Smooth muscle cell (in vitro differentiated cells): ENCODE data around the gene GBA2. TPM values are rescaled to one million over a fixed set of nuclear protein-coding genes. Genes with fewer than 3 reads are reported as not detected.
A peak's percentile ranks its signal among the peaks of the same experiment; 100 is the strongest.

Experiments used
- DNase-seq: peaks from one replicate; lab custom pipeline; 2025; ENCODE audit not compliant: unreplicated experiment; lab: John Stamatoyannopoulos, UW
- H2AFZ ChIP-seq: fragments of 200-600 bp; sonication (generic); 2 replicates; pipeline ENCODE4 v1.6.0; 2016; ENCODE audit warnings: antibody characterized with exemption, low read depth, mild to moderate bottlenecking
- H3F3A ChIP-seq: fragments of 200-600 bp; sonication (generic); 2 replicates; pipeline ENCODE4 v1.6.0; 2017; ENCODE audit warnings: antibody characterized with exemption, low read depth
- H3K27ac ChIP-seq: fragments of 200-600 bp; sonication (generic); 2 replicates; pipeline ENCODE4 v1.5.1; 2016; ENCODE audit warnings: low read depth, mild to moderate bottlenecking
- H3K27me3 ChIP-seq: fragments of 200-600 bp; sonication (generic); 2 replicates; pipeline ENCODE4 v1.6.1; 2016; ENCODE audit warnings: low read depth, mild to moderate bottlenecking
- H3K36me3 ChIP-seq: fragments of 200-600 bp; sonication (generic); 2 replicates; pipeline ENCODE4 v1.5.1; 2016; ENCODE audit warnings: low read depth
- H3K4me1 ChIP-seq: fragments of 200-600 bp; sonication (generic); 2 replicates; pipeline ENCODE4 v1.5.1; 2016; ENCODE audit warnings: low read depth
- H3K4me2 ChIP-seq: fragments of 200-600 bp; sonication (generic); 2 replicates; pipeline ENCODE4 v1.6.0; 2016; ENCODE audit warnings: mild to moderate bottlenecking
- H3K4me3 ChIP-seq: fragments of 200-600 bp; sonication (generic); 2 replicates; pipeline ENCODE4 v1.5.1; 2016; ENCODE audit warnings: mild to moderate bottlenecking
- H3K79me2 ChIP-seq: fragments of 200-600 bp; sonication (generic); 2 replicates; pipeline ENCODE4 v1.6.0; 2016; ENCODE audit warnings: low read depth, mild to moderate bottlenecking
- H3K9ac ChIP-seq: fragments of 200-600 bp; sonication (generic); 2 replicates; pipeline ENCODE4 v1.6.0; 2016; ENCODE audit warnings: low read depth
- H3K9me3 ChIP-seq: fragments of 200-600 bp; sonication (generic); replicated peaks from 2 replicates; pipeline ENCODE4 v1.5.1; 2016; ENCODE audit warnings: low read depth
- H4K20me1 ChIP-seq: fragments of 200-600 bp; sonication (generic); 2 replicates; pipeline ENCODE4 v1.6.0; 2016; ENCODE audit warnings: low read depth
- CTCF ChIP-seq: fragments of 200-600 bp; sonication (generic); IDR thresholded peaks from 2 replicates; pipeline ENCODE4 v1.5.1; 2017; ENCODE audit warnings: borderline replicate concordance, mild to moderate bottlenecking, antibody characterized with exemption; ENCODE audit not compliant: insufficient read depth, poor library complexity, severe bottlenecking
- WGBS: methylation state at CpG from one replicate; pipeline ENCODE4 v1.1.7; 2016; ENCODE audit warnings: low lambda C conversion rate; 5-methylcytosine and 5-hydroxymethylcytosine counted together
- polyA plus RNA-seq: library from polyadenylated mRNA; unstranded; fragments of >200 nt; fragmentation: Nextera tagmentation; extraction: Ambion mirVana; gene quantifications from 2 replicates; pipeline ENCODE4 v1.2.1, GENCODE V29; 2016
- total RNA-seq: library from RNA; depleted of rRNA; stranded (reverse); fragments of >200 nt; gene quantifications from 2 replicates; pipeline ENCODE4 v1.2.3, GENCODE V29; 2014

Gene GBA2
- total and polyA plus RNA-seq, 2 experiments from 2014 or later, result 35.3 to 37.8 TPM

DNA sequence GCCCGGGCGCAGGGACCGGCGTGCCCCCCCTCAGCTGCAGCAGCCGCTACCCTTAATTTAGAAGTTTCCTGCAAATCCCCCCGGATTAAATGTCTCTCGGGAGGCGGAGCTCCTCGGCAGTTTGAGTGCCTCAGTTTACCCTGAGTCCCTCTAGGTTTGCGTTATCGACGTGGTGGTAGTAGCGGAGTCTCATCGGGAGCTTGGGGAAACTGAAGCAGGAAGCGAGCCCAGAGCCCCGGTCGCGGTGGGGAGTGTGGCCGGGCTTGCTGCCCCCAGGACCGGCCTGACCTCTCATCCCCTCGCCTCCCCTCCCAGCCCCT lies 58.8 kb downstream of the GBA2 start:
- peak overlapping the region; percentile 90 for H3K9ac ChIP-seq
- peak overlapping the region; percentile 70 for H3K4me3 ChIP-seq
- peak overlapping the region; percentile 95 for H3K4me2 ChIP-seq
- H4K20me1 ChIP-seq, result peaks cover 44% of the 10 kb centered on the region
- no peak for DNase-seq
- WGBS, result under 1% methylated on average over 12 of the region's 21 CpGs
- peak overlapping the region; percentile 95 for H3K27ac ChIP-seq
- H3K79me2 ChIP-seq, result peaks cover 35% of the 10 kb centered on the region
- peaks cover 18% of the 10 kb centered on the region for H3K4me1 ChIP-seq
- H3K36me3 ChIP-seq, result no peaks in the 10 kb centered on the region
- no peak for TF ChIP-seq CTCF
- no peaks in the 10 kb centered on the region for H3K9me3 ChIP-seq
- peaks cover 57% of the 10 kb centered on the region for H3F3A ChIP-seq
- no peak overlapping the region for H2AFZ ChIP-seq
- H3K27me3 ChIP-seq, result no peaks in the 10 kb centered on the region

DNA sequence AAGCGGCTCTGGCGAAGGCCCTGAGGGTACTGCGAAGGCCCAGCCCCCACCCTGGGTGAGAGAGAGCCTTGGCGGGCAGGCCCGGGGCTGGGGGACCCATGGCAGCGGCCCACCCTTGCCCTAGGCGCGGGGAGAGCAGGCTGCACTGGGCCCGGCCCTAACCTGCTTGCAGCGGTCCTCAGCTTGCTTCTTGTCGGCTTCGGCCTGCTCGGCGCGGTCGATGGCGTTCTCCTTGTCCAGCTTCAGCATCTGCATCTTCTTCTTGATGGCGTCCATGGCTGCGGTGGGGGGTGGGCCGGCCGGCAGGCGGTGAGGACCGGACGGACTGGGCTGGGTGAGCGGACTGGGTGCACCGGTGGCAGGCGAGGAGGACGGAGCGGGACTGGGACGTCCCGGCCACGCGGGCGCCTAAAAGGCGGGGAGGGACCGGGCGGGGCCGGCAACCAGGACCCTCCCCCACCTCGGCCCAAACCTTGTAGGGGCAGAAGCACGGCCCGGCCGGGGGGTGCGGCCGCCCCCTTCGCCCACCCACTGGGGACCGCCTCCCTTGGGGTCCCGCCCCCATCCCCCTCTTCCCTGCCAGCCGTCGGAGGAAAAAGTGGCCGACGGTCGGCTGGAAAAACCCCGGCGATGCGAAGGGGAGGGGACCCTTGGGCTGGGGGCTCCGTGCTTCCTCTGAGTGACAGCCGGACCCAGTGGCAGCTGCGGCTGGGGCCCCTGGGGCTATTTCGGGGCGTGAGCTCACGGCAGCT lies 59.3 kb downstream of the GBA2 start, which contains the start of gene TPM2:
TSS of gene TPM2 (minus strand) at position 384 of the 752 bp plus-strand sequence. CDS start at position 276, 108 bp downstream.
- Histone ChIP-seq H3K4me1 (peaks cover 18% of the 10 kb centered on the region), H3K4me3 (peak within 1 kb of the TSS; percentile 70), H4K20me1 (peaks cover 50% of the 10 kb centered on the region), H3K4me2 (peak within 1 kb of the TSS; percentile 95), H3K9me3 (no peaks in the 10 kb centered on the region), H2AFZ (no peak within 1 kb of the TSS), H3K27ac (peak within 1 kb of the TSS; percentile 95), H3K9ac (peak within 1 kb of the TSS; percentile 90), H3F3A (peaks cover 56% of the 10 kb centered on the region), H3K27me3 (no peaks in the 10 kb centered on the region), H3K79me2 (peaks cover 35% of the 10 kb centered on the region), H3K36me3 (no peaks in the 10 kb centered on the region)
- peak; percentile 69 for DNase-seq
- WGBS, result under 1% methylated on average over 41 of the region's 61 CpGs
- TF ChIP-seq CTCF, result no peak

GRCh38 chr9:35688558-35689541 lies 60.2 kb downstream of the GBA2 start:
- H3K27me3 ChIP-seq, result no peaks in the 10 kb centered on the region
- H4K20me1 ChIP-seq, result peaks cover 58% of the 10 kb centered on the region
- 9% methylated on average over 12 of the region's 12 CpGs for WGBS
- peak overlapping the region; percentile 90 for H3K9ac ChIP-seq
- H3K36me3 ChIP-seq, result no peaks in the 10 kb centered on the region
- H3K9me3 ChIP-seq, result no peaks in the 10 kb centered on the region
- peaks cover 18% of the 10 kb centered on the region for H3K4me1 ChIP-seq
- no peak for DNase-seq
- H3K79me2 ChIP-seq, result peaks cover 35% of the 10 kb centered on the region
- H3K27ac ChIP-seq, result peak overlapping the region; percentile 95
- H2AFZ ChIP-seq, result no peak overlapping the region
- peak overlapping the region; percentile 95 for H3K4me2 ChIP-seq
- peaks cover 58% of the 10 kb centered on the region for H3F3A ChIP-seq
- H3K4me3 ChIP-seq, result peak overlapping the region; percentile 70
- no peak for TF ChIP-seq CTCF
